ENCODE results near the gene C13orf46. TPM values are rescaled to one million over a fixed set of nuclear protein-coding genes. Genes with fewer than 3 reads are reported as not detected.

The C13orf46 gene
- total and polyA plus RNA-seq, 2 experiments from 2014 or later = 1.7 TPM; not detected in 1

GRCh38 chr13:113939944-113940297 is 34.0 kb downstream of the C13orf46 start:
- Histone ChIP-seq H2AFZ (no peak overlapping the region), H3K79me2 (ENCODE audit: insufficient read depth) (no peaks in the 10 kb centered on the region), H3K4me3 (no peak overlapping the region), H3K4me1 (ENCODE audit: insufficient read depth) (no peaks in the 10 kb centered on the region), H3K36me3 (ENCODE audit: low read depth) (no peaks in the 10 kb centered on the region), H3K4me2 (ENCODE audit: unreplicated experiment) (no peak overlapping the region), H4K20me1 (ENCODE audit: insufficient read depth) (no peaks in the 10 kb centered on the region), H3F3A (ENCODE audit: insufficient read depth) (no peaks in the 10 kb centered on the region), H3K27ac (no peak overlapping the region), H3K9ac (no peak overlapping the region), H3K9me2 (ENCODE audit: insufficient read depth) (no peaks in the 10 kb centered on the region), H3K27me3 (replicated peaks; ENCODE audit: insufficient read depth) (no peaks in the 10 kb centered on the region), H3K9me3 (ENCODE audit: low read depth) (no peaks in the 10 kb centered on the region)
- TF ChIP-seq EZH2 (IDR thresholded peaks at IDR 0.05; ENCODE audit: insufficient read depth, poor library complexity, severe bottlenecking) (no peak), EZH2phosphoT487 (IDR thresholded peaks at IDR 0.05; ENCODE audit: insufficient read depth, low read depth) (no peak)
- in situ Hi-C loops (cut with MboI) = no loop called here
- WGBS, 2 experiments (ENCODE audit: low coverage in 1 of 2, low lambda C conversion rate in 2 of 2, missing lambda C conversion rate in 2 of 2) = 83 to 85% methylated on average over 16 of the region's 16 CpGs
- DNase-seq = no peak

GRCh38 chr13:113939129-113939943 is 34.5 kb downstream of the C13orf46 start:
- Histone ChIP-seq H2AFZ (no peak overlapping the region), H3K4me1 (ENCODE audit: insufficient read depth) (no peaks in the 10 kb centered on the region), H3K27ac (no peak overlapping the region), H3K4me2 (ENCODE audit: unreplicated experiment) (no peak overlapping the region), H3K9me2 (ENCODE audit: insufficient read depth) (no peaks in the 10 kb centered on the region), H3K9ac (no peak overlapping the region), H3K27me3 (replicated peaks; ENCODE audit: insufficient read depth) (no peaks in the 10 kb centered on the region), H3F3A (ENCODE audit: insufficient read depth) (no peaks in the 10 kb centered on the region), H4K20me1 (ENCODE audit: insufficient read depth) (no peaks in the 10 kb centered on the region), H3K79me2 (ENCODE audit: insufficient read depth) (no peaks in the 10 kb centered on the region), H3K4me3 (no peak overlapping the region), H3K9me3 (ENCODE audit: low read depth) (no peaks in the 10 kb centered on the region), H3K36me3 (ENCODE audit: low read depth) (no peaks in the 10 kb centered on the region)
- no peak for DNase-seq
- in situ Hi-C loops (cut with MboI) = no loop called here
- WGBS, 2 experiments (ENCODE audit: low coverage in 1 of 2, low lambda C conversion rate in 2 of 2, missing lambda C conversion rate in 2 of 2) = 61 to 65% methylated on average over 21 to 26 of the region's 28 CpGs
- no peak for TF ChIP-seq EZH2 (IDR thresholded peaks at IDR 0.05; ENCODE audit: insufficient read depth, poor library complexity, severe bottlenecking)
- no peak for TF ChIP-seq EZH2phosphoT487 (IDR thresholded peaks at IDR 0.05; ENCODE audit: insufficient read depth, low read depth)

GRCh38 chr13:113938716-113939115 is 35.2 kb downstream of the C13orf46 start:
- WGBS, 2 experiments (ENCODE audit: low coverage in 1 of 2, low lambda C conversion rate in 2 of 2, missing lambda C conversion rate in 2 of 2) = 90 to 95% methylated on average over 11 of the region's 11 CpGs
- no peaks in the 10 kb centered on the region for H3K9me3 ChIP-seq (ENCODE audit: low read depth)
- no peak for DNase-seq

GRCh38 chr13:113938246-113938645 is 35.6 kb downstream of the C13orf46 start:
- Histone ChIP-seq H3K4me3 (no peak overlapping the region), H2AFZ (no peak overlapping the region), H3K4me2 (ENCODE audit: unreplicated experiment) (no peak overlapping the region), H3K27me3 (replicated peaks; ENCODE audit: insufficient read depth) (no peaks in the 10 kb centered on the region), H3F3A (ENCODE audit: insufficient read depth) (no peaks in the 10 kb centered on the region), H3K9ac (no peak overlapping the region), H3K79me2 (ENCODE audit: insufficient read depth) (no peaks in the 10 kb centered on the region), H3K9me2 (ENCODE audit: insufficient read depth) (no peaks in the 10 kb centered on the region), H3K9me3 (ENCODE audit: low read depth) (no peaks in the 10 kb centered on the region), H4K20me1 (ENCODE audit: insufficient read depth) (no peaks in the 10 kb centered on the region), H3K36me3 (ENCODE audit: low read depth) (no peaks in the 10 kb centered on the region), H3K27ac (no peak overlapping the region), H3K4me1 (ENCODE audit: insufficient read depth) (no peaks in the 10 kb centered on the region)
- no peak for DNase-seq
- TF ChIP-seq EZH2phosphoT487 (IDR thresholded peaks at IDR 0.05; ENCODE audit: insufficient read depth, low read depth) (no peak), EZH2 (IDR thresholded peaks at IDR 0.05; ENCODE audit: insufficient read depth, poor library complexity, severe bottlenecking) (no peak)
- 64 to 69% methylated on average over 6 to 7 of the region's 7 CpGs for WGBS, 2 experiments (ENCODE audit: low coverage in 1 of 2, low lambda C conversion rate in 2 of 2, missing lambda C conversion rate in 2 of 2)
- in situ Hi-C loops (cut with MboI) = no loop called here

More at GRCh38 chr13:113938716-113939115, 35.2 kb downstream of the C13orf46 start:
- Histone ChIP-seq H3K9me2 (ENCODE audit: insufficient read depth) (no peaks in the 10 kb centered on the region), H3K4me1 (ENCODE audit: insufficient read depth) (no peaks in the 10 kb centered on the region), H3K79me2 (ENCODE audit: insufficient read depth) (no peaks in the 10 kb centered on the region), H3K9ac (no peak overlapping the region), H3K4me2 (ENCODE audit: unreplicated experiment) (no peak overlapping the region), H2AFZ (no peak overlapping the region), H3K27ac (no peak overlapping the region), H4K20me1 (ENCODE audit: insufficient read depth) (no peaks in the 10 kb centered on the region), H3F3A (ENCODE audit: insufficient read depth) (no peaks in the 10 kb centered on the region), H3K27me3 (replicated peaks; ENCODE audit: insufficient read depth) (no peaks in the 10 kb centered on the region), H3K4me3 (no peak overlapping the region), H3K36me3 (ENCODE audit: low read depth) (no peaks in the 10 kb centered on the region)
- in situ Hi-C loops (cut with MboI) = no loop called here
- TF ChIP-seq EZH2phosphoT487 (IDR thresholded peaks at IDR 0.05; ENCODE audit: insufficient read depth, low read depth) (no peak), EZH2 (IDR thresholded peaks at IDR 0.05; ENCODE audit: insufficient read depth, poor library complexity, severe bottlenecking) (no peak)
